KOPT-K1 (cell line): ENCODE measurements around the gene MCCC1.
"Not testable (repeated sequence)": the region's sequence is repeated elsewhere in the genome, so short reads cannot be mapped to it uniquely, and the experiment has no call there.

ENCODE experiments used
- H3K27ac ChIP-seq: fragments of 200-600 bp; sonication (generic); 2 replicates; pipeline ENCODE4 v1.5.1; 2016; ENCODE audit warnings: antibody characterized with exemption, mild to moderate bottlenecking, low read depth, low read length; ENCODE audit not compliant: poor library complexity, severe bottlenecking
- H3K36me3 ChIP-seq: fragments of 200-600 bp; sonication (generic); 2 replicates; pipeline ENCODE4 v1.5.1; 2017; ENCODE audit warnings: antibody characterized with exemption, mild to moderate bottlenecking, low read length, moderate library complexity; ENCODE audit not compliant: insufficient read depth
- H3K9me3 ChIP-seq: fragments of 200-600 bp; sonication (generic); 2 replicates; pipeline ENCODE4 v1.5.1; 2017; ENCODE audit warnings: antibody characterized with exemption, low read length, mild to moderate bottlenecking; ENCODE audit not compliant: insufficient read depth, poor library complexity, severe bottlenecking

Gene MCCC1

GRCh38 chr3:183114384-183115178 is 15.3 kb upstream of the MCCC1 start:
- Histone ChIP-seq H3K27ac (no peak overlapping the region), H3K36me3 (no peaks in the 10 kb centered on the region), H3K9me3 (peaks cover 6% of the 10 kb centered on the region)

GRCh38 chr3:183109847-183110246 is 10.6 kb upstream of the MCCC1 start:
- H3K36me3 ChIP-seq, H3K27ac ChIP-seq, H3K9me3 ChIP-seq: not testable (repeated sequence)

GRCh38 chr3:183108470-183108869 is 9.2 kb upstream of the MCCC1 start:
- no peaks in the 10 kb centered on the region for H3K36me3 ChIP-seq
- peaks cover 7% of the 10 kb centered on the region for H3K9me3 ChIP-seq
- H3K27ac ChIP-seq: no peak overlapping the region

- H3K27ac ChIP-seq: no peak overlapping the region
These were observed 8.7 kb upstream of the MCCC1 start for GRCh38 chr3:183108001-183108449.

GRCh38 chr3:183107372-183107771 is 8.1 kb upstream of the MCCC1 start:
- not testable (repeated sequence) for H3K27ac ChIP-seq

More at GRCh38 chr3:183108001-183108449, 8.7 kb upstream of the MCCC1 start:
- H3K36me3 ChIP-seq: no peaks in the 10 kb centered on the region
- H3K9me3 ChIP-seq: peaks cover 7% of the 10 kb centered on the region

GRCh38 chr3:183106635-183107034 is 7.3 kb upstream of the MCCC1 start:
- Histone ChIP-seq H3K36me3 (no peaks in the 10 kb centered on the region), H3K27ac (no peak overlapping the region), H3K9me3 (peaks cover 7% of the 10 kb centered on the region)

More at GRCh38 chr3:183107372-183107771, 8.1 kb upstream of the MCCC1 start:
- not testable (repeated sequence) for H3K36me3 ChIP-seq, H3K9me3 ChIP-seq

- H3K27ac ChIP-seq, H3K9me3 ChIP-seq, H3K36me3 ChIP-seq: not testable (repeated sequence)
These were observed 4.7 kb upstream of the MCCC1 start for GRCh38 chr3:183103950-183104349.

GRCh38 chr3:183101040-183101439 is 1.7 kb upstream of the MCCC1 start:
- not testable (repeated sequence) for H3K27ac ChIP-seq, H3K9me3 ChIP-seq, H3K36me3 ChIP-seq

- H3K27ac ChIP-seq: no peak overlapping the region
- no peaks in the 10 kb centered on the region for H3K9me3 ChIP-seq
- peaks cover 8% of the 10 kb centered on the region; the same call in 1 of the 2 replicates for H3K36me3 ChIP-seq
These were observed 1.1 kb upstream of the MCCC1 start for GRCh38 chr3:183100376-183100775.

GRCh38 chr3:183099838-183100204 is 525 bp upstream of the MCCC1 start:
- Histone ChIP-seq H3K36me3 (peaks cover 8% of the 10 kb centered on the region; the same call in 1 of the 2 replicates), H3K9me3 (no peaks in the 10 kb centered on the region), H3K27ac (peak overlapping the region; percentile 73)

GRCh38 chr3:183098536-183099025 is 715 bp downstream of the MCCC1 start:
- Histone ChIP-seq H3K36me3 (peaks cover 8% of the 10 kb centered on the region; the same call in 1 of the 2 replicates), H3K27ac (peak overlapping the region; percentile 73), H3K9me3 (no peaks in the 10 kb centered on the region)

- Histone ChIP-seq H3K27ac (no peak overlapping the region), H3K36me3 (peaks cover 37% of the 10 kb centered on the region), H3K9me3 (no peaks in the 10 kb centered on the region)
These were observed 4.6 kb downstream of the MCCC1 start for GRCh38 chr3:183094711-183095110.

GRCh38 chr3:183092256-183092655 is 7.0 kb downstream of the MCCC1 start:
- Histone ChIP-seq H3K27ac (no peak overlapping the region), H3K9me3 (no peaks in the 10 kb centered on the region), H3K36me3 (peaks cover 61% of the 10 kb centered on the region)

- H3K36me3 ChIP-seq: peaks cover 95% of the 10 kb centered on the region
These were observed 12.1 kb downstream of the MCCC1 start for GRCh38 chr3:183087184-183087583.

GRCh38 chr3:183085634-183086390 is 13.5 kb downstream of the MCCC1 start:
- Histone ChIP-seq H3K36me3 (peaks cover 95% of the 10 kb centered on the region), H3K27ac (no peak overlapping the region), H3K9me3 (peaks cover 10% of the 10 kb centered on the region)

More at GRCh38 chr3:183087184-183087583, 12.1 kb downstream of the MCCC1 start:
- Histone ChIP-seq H3K9me3 (no peaks in the 10 kb centered on the region), H3K27ac (no peak overlapping the region)
